ENCODE measurements around the gene IFRD1. TPM values are rescaled to one million over a fixed set of nuclear protein-coding genes. Genes with fewer than 3 reads are reported as not detected.

The IFRD1 gene
- polyA plus RNA-seq, 1 experiment: 46.9 TPM

GRCh38 chr7:112437072-112437471, 13.2 kb upstream of the IFRD1 start:
- POLR2A ChIA-PET: interaction anchor here (2.3 kb wide), 1 partner anchor 13 kb away, joined by 6 read pairs; the partner anchor contains the start of gene IFRD1

GRCh38 chr7:112439476-112439875, 10.8 kb upstream of the IFRD1 start:
- no peak for TF ChIP-seq CTCF (IDR thresholded peaks at IDR 0.05; ENCODE audit: low read depth, low read length)
- DNase-seq (ENCODE audit: low read depth, low spot score): no peak
- ChIA-PET CTCF (no interaction called here), POLR2A (no interaction called here)
- H3K4me3 ChIP-seq (ENCODE audit: low read depth, low read length): no peak overlapping the region
- H3K27ac ChIP-seq (ENCODE audit: low read depth, low read length): no peak overlapping the region
- H3K27me3 ChIP-seq (ENCODE audit: control insufficient read depth, insufficient read depth, low read length): peaks cover 2% of the 10 kb centered on the region
- no peaks in the 10 kb centered on the region for H3K9me3 ChIP-seq (ENCODE audit: control insufficient read depth, insufficient read depth, low read length)

More at GRCh38 chr7:112437072-112437471, 13.2 kb upstream of the IFRD1 start:
- Histone ChIP-seq H3K27ac (ENCODE audit: low read depth, low read length) (no peak overlapping the region), H3K9me3 (ENCODE audit: control insufficient read depth, insufficient read depth, low read length) (no peaks in the 10 kb centered on the region), H3K27me3 (ENCODE audit: control insufficient read depth, insufficient read depth, low read length) (peaks cover 2% of the 10 kb centered on the region), H3K4me3 (ENCODE audit: low read depth, low read length) (no peak overlapping the region)
- TF ChIP-seq CTCF (IDR thresholded peaks at IDR 0.05; ENCODE audit: low read depth, low read length): no peak
- CTCF ChIA-PET: no interaction called here
- no peak for DNase-seq (ENCODE audit: low read depth, low spot score)

GRCh38 chr7:112442210-112442609, 8.1 kb upstream of the IFRD1 start:
- POLR2A ChIA-PET: interaction anchor here (1.3 kb wide), 1 partner anchor 8 kb away, joined by 4 read pairs; the partner anchor contains the start of gene IFRD1
- TF ChIP-seq CTCF (IDR thresholded peaks at IDR 0.05; ENCODE audit: low read depth, low read length): no peak
- CTCF ChIA-PET: no interaction called here
- Histone ChIP-seq H3K27ac (ENCODE audit: low read depth, low read length) (no peak overlapping the region), H3K9me3 (ENCODE audit: control insufficient read depth, insufficient read depth, low read length) (no peaks in the 10 kb centered on the region), H3K4me3 (ENCODE audit: low read depth, low read length) (no peak overlapping the region), H3K27me3 (ENCODE audit: control insufficient read depth, insufficient read depth, low read length) (peaks cover 2% of the 10 kb centered on the region)
- DNase-seq (ENCODE audit: low read depth, low spot score): no peak

GRCh38 chr7:112444505-112444904, 5.8 kb upstream of the IFRD1 start:
- no peak overlapping the region for H3K4me3 ChIP-seq (ENCODE audit: low read depth, low read length)
- no peak for DNase-seq (ENCODE audit: low read depth, low spot score)
- no peak for TF ChIP-seq CTCF (IDR thresholded peaks at IDR 0.05; ENCODE audit: low read depth, low read length)
- ChIA-PET POLR2A (no interaction called here), CTCF (no interaction called here)
- no peaks in the 10 kb centered on the region for H3K9me3 ChIP-seq (ENCODE audit: control insufficient read depth, insufficient read depth, low read length)
- H3K27ac ChIP-seq (ENCODE audit: low read depth, low read length): no peak overlapping the region
- H3K27me3 ChIP-seq (ENCODE audit: control insufficient read depth, insufficient read depth, low read length): peaks cover 2% of the 10 kb centered on the region

GRCh38 chr7:112446431-112446830, 3.8 kb upstream of the IFRD1 start:
- peaks cover 3% of the 10 kb centered on the region; the same call in 1 of the 2 replicates for H3K9me3 ChIP-seq (ENCODE audit: control insufficient read depth, insufficient read depth, low read length)
- TF ChIP-seq CTCF (IDR thresholded peaks at IDR 0.05; ENCODE audit: low read depth, low read length): no peak
- H3K27ac ChIP-seq (ENCODE audit: low read depth, low read length): no peak overlapping the region
- no peaks in the 10 kb centered on the region for H3K27me3 ChIP-seq (ENCODE audit: control insufficient read depth, insufficient read depth, low read length)
- ChIA-PET POLR2A (no interaction called here), CTCF (no interaction called here)
- no peak for DNase-seq (ENCODE audit: low read depth, low spot score)
- no peak overlapping the region for H3K4me3 ChIP-seq (ENCODE audit: low read depth, low read length)
